Measurements from ENCODE around the gene SGCD.
"Not testable (repeated sequence)": the region's sequence is repeated elsewhere in the genome, so short reads cannot be mapped to it uniquely, and the experiment has no call there.

Gene SGCD

DNA sequence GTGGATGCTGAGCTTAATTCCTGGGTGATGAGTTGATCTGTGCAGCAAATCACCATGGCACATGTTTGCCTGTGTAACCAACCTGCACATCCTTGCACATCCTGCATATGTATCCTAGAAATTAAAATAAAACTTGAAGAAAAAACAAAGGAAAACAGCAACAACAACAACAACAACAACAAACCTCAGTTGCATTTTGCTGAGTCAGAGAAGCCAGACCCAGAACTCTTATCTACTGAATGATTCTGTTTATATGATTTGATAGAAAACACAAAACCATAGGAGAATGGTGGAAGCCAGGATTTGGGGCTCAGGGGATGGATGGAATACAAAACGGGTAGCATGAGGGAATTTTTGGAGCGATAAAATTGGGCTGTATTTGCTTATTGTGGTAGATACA, 307.3 kb downstream of the SGCD start:
- Histone ChIP-seq H3K36me3 (no peaks in the 10 kb centered on the region), H3K4me3 (ENCODE audit: low read depth, low read length) (no peak overlapping the region), H3K27me3 (ENCODE audit: insufficient read depth, low read depth, severe bottlenecking) (no peaks in the 10 kb centered on the region), H3K9me3 (ENCODE audit: severe bottlenecking) (no peaks in the 10 kb centered on the region), H3K27ac (no peak overlapping the region)
- TF ChIP-seq, protein P1, sequence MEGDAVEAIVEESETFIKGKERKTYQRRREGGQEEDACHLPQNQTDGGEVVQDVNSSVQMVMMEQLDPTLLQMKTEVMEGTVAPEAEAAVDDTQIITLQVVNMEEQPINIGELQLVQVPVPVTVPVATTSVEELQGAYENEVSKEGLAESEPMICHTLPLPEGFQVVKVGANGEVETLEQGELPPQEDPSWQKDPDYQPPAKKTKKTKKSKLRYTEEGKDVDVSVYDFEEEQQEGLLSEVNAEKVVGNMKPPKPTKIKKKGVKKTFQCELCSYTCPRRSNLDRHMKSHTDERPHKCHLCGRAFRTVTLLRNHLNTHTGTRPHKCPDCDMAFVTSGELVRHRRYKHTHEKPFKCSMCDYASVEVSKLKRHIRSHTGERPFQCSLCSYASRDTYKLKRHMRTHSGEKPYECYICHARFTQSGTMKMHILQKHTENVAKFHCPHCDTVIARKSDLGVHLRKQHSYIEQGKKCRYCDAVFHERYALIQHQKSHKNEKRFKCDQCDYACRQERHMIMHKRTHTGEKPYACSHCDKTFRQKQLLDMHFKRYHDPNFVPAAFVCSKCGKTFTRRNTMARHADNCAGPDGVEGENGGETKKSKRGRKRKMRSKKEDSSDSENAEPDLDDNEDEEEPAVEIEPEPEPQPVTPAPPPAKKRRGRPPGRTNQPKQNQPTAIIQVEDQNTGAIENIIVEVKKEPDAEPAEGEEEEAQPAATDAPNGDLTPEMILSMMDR (IDR thresholded peaks at IDR 0.05; ENCODE audit: low read depth, low read length) = no peak
- DNase-seq = no peak

GRCh38 chr5:156640691-156641241, 313.8 kb downstream of the SGCD start:
- H3K36me3 ChIP-seq = no peaks in the 10 kb centered on the region
- DNase-seq = no peak
- H3K27ac ChIP-seq = no peak overlapping the region
- no peak overlapping the region for H3K4me3 ChIP-seq (ENCODE audit: low read depth, low read length)
- H3K27me3 ChIP-seq (ENCODE audit: insufficient read depth, low read depth, severe bottlenecking) = no peaks in the 10 kb centered on the region
- H3K9me3 ChIP-seq (ENCODE audit: severe bottlenecking) = no peaks in the 10 kb centered on the region
- TF ChIP-seq, protein P1 (IDR thresholded peaks at IDR 0.05; ENCODE audit: low read depth, low read length) = no peak

DNA sequence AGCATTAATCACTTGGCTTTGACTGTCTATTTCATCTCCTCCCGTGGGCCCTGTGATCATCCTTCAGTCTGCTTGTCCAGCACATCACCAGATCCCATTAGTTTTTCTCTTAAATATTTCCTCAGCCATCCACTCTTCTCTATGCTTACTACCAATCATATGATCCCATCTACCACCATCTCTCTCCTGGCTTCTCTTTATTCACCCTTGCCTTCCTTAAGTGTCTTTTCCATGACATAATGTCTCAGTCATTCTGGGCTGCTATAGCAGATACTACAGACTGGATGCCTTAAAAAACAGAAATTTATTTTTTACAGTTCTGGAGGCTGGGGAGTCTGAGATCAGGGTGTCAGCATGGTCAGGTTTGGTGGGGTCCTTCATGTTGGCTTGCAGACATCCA, 314.7 kb downstream of the SGCD start:
- no peaks in the 10 kb centered on the region for H3K36me3 ChIP-seq
- no peak for DNase-seq
- no peaks in the 10 kb centered on the region for H3K27me3 ChIP-seq (ENCODE audit: insufficient read depth, low read depth, severe bottlenecking)
- no peaks in the 10 kb centered on the region for H3K9me3 ChIP-seq (ENCODE audit: severe bottlenecking)
- H3K27ac ChIP-seq = no peak overlapping the region
- no peak overlapping the region for H3K4me3 ChIP-seq (ENCODE audit: low read depth, low read length)
- TF ChIP-seq, protein P1 (IDR thresholded peaks at IDR 0.05; ENCODE audit: low read depth, low read length) = no peak

GRCh38 chr5:156647034-156647451, 320.1 kb downstream of the SGCD start:
- Histone ChIP-seq H3K27ac (no peak overlapping the region), H3K27me3 (ENCODE audit: insufficient read depth, low read depth, severe bottlenecking) (no peaks in the 10 kb centered on the region), H3K36me3 (no peaks in the 10 kb centered on the region; the same call in 1 of the 2 replicates), H3K4me3 (ENCODE audit: low read depth, low read length) (no peak overlapping the region), H3K9me3 (ENCODE audit: severe bottlenecking) (no peaks in the 10 kb centered on the region)
- TF ChIP-seq, protein P1 (IDR thresholded peaks at IDR 0.05; ENCODE audit: low read depth, low read length) = no peak
- DNase-seq = no peak

- H3K27me3 ChIP-seq (ENCODE audit: insufficient read depth, low read depth, severe bottlenecking) = no peaks in the 10 kb centered on the region
- DNase-seq = no peak
- H3K27ac ChIP-seq = no peak overlapping the region
- TF ChIP-seq, protein P1 (IDR thresholded peaks at IDR 0.05; ENCODE audit: low read depth, low read length) = no peak
- H3K9me3 ChIP-seq (ENCODE audit: severe bottlenecking) = no peaks in the 10 kb centered on the region
- no peaks in the 10 kb centered on the region; the same call in 1 of the 2 replicates for H3K36me3 ChIP-seq
- no peak overlapping the region for H3K4me3 ChIP-seq (ENCODE audit: low read depth, low read length)
Measured at GRCh38 chr5:156654444-156654843, 327.5 kb downstream of the SGCD start.

- Histone ChIP-seq H3K4me3 (ENCODE audit: low read depth, low read length) (no peak overlapping the region), H3K9me3 (ENCODE audit: severe bottlenecking) (no peaks in the 10 kb centered on the region), H3K36me3 (no peaks in the 10 kb centered on the region; the same call in 1 of the 2 replicates), H3K27ac (no peak overlapping the region), H3K27me3 (ENCODE audit: insufficient read depth, low read depth, severe bottlenecking) (no peaks in the 10 kb centered on the region)
- DNase-seq = no peak
- TF ChIP-seq, protein P1 (IDR thresholded peaks at IDR 0.05; ENCODE audit: low read depth, low read length) = no peak
Measured at GRCh38 chr5:156655732-156656131, 328.8 kb downstream of the SGCD start.

- H3K4me3 ChIP-seq (ENCODE audit: low read depth, low read length); H3K27ac ChIP-seq; H3K27me3 ChIP-seq (ENCODE audit: insufficient read depth, low read depth, severe bottlenecking); H3K36me3 ChIP-seq; H3K9me3 ChIP-seq (ENCODE audit: severe bottlenecking): not testable (repeated sequence)
- DNase-seq = peak; percentile 32
Measured at GRCh38 chr5:156664832-156665231, 337.9 kb downstream of the SGCD start.

- not testable (repeated sequence) for H3K4me3 ChIP-seq (ENCODE audit: low read depth, low read length); H3K27ac ChIP-seq; DNase-seq; H3K36me3 ChIP-seq; H3K9me3 ChIP-seq (ENCODE audit: severe bottlenecking); H3K27me3 ChIP-seq (ENCODE audit: insufficient read depth, low read depth, severe bottlenecking)
Measured at GRCh38 chr5:156666686-156667085, 339.7 kb downstream of the SGCD start.

Data from WERI-Rb-1 (cell line).